IMR-90 (cell line): ENCODE measurements around the gene FABP6.

Source experiments
- CTCF ChIP-seq: conservative IDR thresholded peaks from 2 replicates; pipeline ENCODE4 v1.5.1; 2012; ENCODE audit warnings: mild to moderate bottlenecking, low read depth, low read length, improper control_type of control experiment
- ELK1 ChIP-seq: fragments of 150-350 bp; IDR thresholded peaks from 2 replicates; pipeline ENCODE4 v1.6.1; 2016; ENCODE audit warnings: low read depth, mild to moderate bottlenecking, low read length, moderate library complexity, borderline replicate concordance
- MAFK ChIP-seq: IDR thresholded peaks from 2 replicates; pipeline ENCODE4 v1.6.1; 2012; ENCODE audit warnings: low read depth, low read length, improper control_type of control experiment
- POLR2A ChIP-seq: IDR thresholded peaks from 2 replicates; pipeline ENCODE4 v1.6.1; 2012; ENCODE audit warnings: mild to moderate bottlenecking, low read depth, low read length
- RAD21 ChIP-seq: IDR thresholded peaks from 2 replicates; pipeline ENCODE4 v1.6.1; 2012; ENCODE audit warnings: low read length, improper control_type of control experiment
- RFX5 ChIP-seq: IDR thresholded peaks from 2 replicates; pipeline ENCODE4 v1.8.0; 2012; ENCODE audit warnings: low read depth, mild to moderate bottlenecking, low read length, moderate library complexity
- SMC3 ChIP-seq: fragments of 150-350 bp; IDR thresholded peaks from 2 replicates; pipeline ENCODE4 v1.6.1; 2016; ENCODE audit warnings: low read depth, mild to moderate bottlenecking, antibody characterized with exemption, low read length, moderate library complexity
- TF ChIP-seq, protein P1 (sequence below): fragments of 150-350 bp; IDR thresholded peaks from 2 replicates; pipeline ENCODE4 v1.6.1; 2017; ENCODE audit warnings: mild to moderate bottlenecking, antibody characterized with exemption, low read length, low read depth

DNA sequence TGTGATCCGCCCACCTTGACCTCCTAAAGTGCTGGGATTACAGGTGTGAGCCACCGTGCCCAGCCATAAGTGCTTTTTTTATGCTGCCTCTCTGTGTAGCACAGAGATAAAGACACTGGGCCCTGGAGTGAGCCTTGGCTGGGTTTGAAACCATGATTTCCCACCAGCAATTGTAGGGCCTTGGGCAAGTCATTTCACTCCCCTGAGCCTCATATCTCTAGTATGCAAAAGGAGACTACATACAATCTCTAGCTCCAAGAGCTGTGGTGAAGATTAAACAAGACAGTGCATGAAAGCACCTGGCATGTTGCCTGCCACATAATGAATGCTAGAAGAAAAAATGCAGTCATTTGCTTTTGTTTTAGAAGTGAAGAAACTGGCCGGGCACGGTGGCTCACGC is 3.9 kb downstream of the FABP6 start:
- TF ChIP-seq POLR2A (no peak), RFX5 (no peak), RAD21 (no peak), ELK1 (no peak), MAFK (no peak), CTCF (no peak), SMC3 (no peak)
- TF ChIP-seq, protein P1, sequence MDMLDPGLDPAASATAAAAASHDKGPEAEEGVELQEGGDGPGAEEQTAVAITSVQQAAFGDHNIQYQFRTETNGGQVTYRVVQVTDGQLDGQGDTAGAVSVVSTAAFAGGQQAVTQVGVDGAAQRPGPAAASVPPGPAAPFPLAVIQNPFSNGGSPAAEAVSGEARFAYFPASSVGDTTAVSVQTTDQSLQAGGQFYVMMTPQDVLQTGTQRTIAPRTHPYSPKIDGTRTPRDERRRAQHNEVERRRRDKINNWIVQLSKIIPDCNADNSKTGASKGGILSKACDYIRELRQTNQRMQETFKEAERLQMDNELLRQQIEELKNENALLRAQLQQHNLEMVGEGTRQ, result no peak
